HepG2 (cell line): ENCODE measurements around the gene HSD3B7. TPM values are rescaled to one million over a fixed set of nuclear protein-coding genes. Genes with fewer than 3 reads are reported as not detected.

ENCODE experiments used
- BORCS8-MEF2B ChIP-seq: sonication (generic); formaldehyde crosslinking; IDR thresholded peaks from 2 replicates; pipeline ENCODE4 v1.8.0; 2022; ENCODE audit warnings: mild to moderate bottlenecking, missing genetic modification reagents
- CBX5 ChIP-seq: sonication (generic); formaldehyde crosslinking; IDR thresholded peaks from 2 replicates; pipeline ENCODE4 v1.4.0; 2020; ENCODE audit warnings: missing genetic modification reagents, borderline replicate concordance
- FIP1L1 ChIP-seq: fragments of 200-400 bp; formaldehyde crosslinking; IDR thresholded peaks from 2 replicates; pipeline ENCODE4 v1.6.1; 2018; ENCODE audit warnings: low read depth, mild to moderate bottlenecking, low read length, moderate library complexity, borderline replicate concordance; ENCODE audit not compliant: insufficient read depth
- HNF1A ChIP-seq, 2 experiments: sonication (generic) in 1 of 2; formaldehyde crosslinking in 1 of 2; IDR thresholded peaks; 2 replicates each; pipeline versions ENCODE4 v1.4.0 to v1.6.1; 2016 to 2020; ENCODE audit warnings: borderline replicate concordance in 1 of 2, low read depth in 1 of 2, mild to moderate bottlenecking in 1 of 2, missing genetic modification reagents in 1 of 2
- MTF2 ChIP-seq: sonication (generic); formaldehyde crosslinking; IDR thresholded peaks from 2 replicates; pipeline ENCODE4 v1.5.0; 2020; ENCODE audit warnings: missing genetic modification reagents, borderline replicate concordance
- PATZ1 ChIP-seq: sonication (generic); formaldehyde crosslinking; IDR thresholded peaks from 2 replicates; pipeline ENCODE4 v1.4.0; 2020; ENCODE audit warnings: missing genetic modification reagents
- XBP1 ChIP-seq: sonication (generic); formaldehyde crosslinking; IDR thresholded peaks from 2 replicates; pipeline ENCODE4 v1.5.0; 2020; ENCODE audit warnings: missing genetic modification reagents
- ZGPAT ChIP-seq: IDR thresholded peaks from 2 replicates; pipeline ENCODE4 v1.6.1; 2016; ENCODE audit warnings: mild to moderate bottlenecking
- ZMYM3 ChIP-seq: sonication (generic); formaldehyde crosslinking; IDR thresholded peaks from 2 replicates; pipeline ENCODE4 v1.5.1; 2020; ENCODE audit warnings: mild to moderate bottlenecking, missing genetic modification reagents
- ZNF547 ChIP-seq: sonication (generic); formaldehyde crosslinking; IDR thresholded peaks from 2 replicates; pipeline ENCODE4 v1.5.1; 2020; ENCODE audit warnings: mild to moderate bottlenecking, missing genetic modification reagents
- ZNF564 ChIP-seq: sonication (generic); formaldehyde crosslinking; IDR thresholded peaks from 2 replicates; pipeline ENCODE4 v1.8.1; 2023; ENCODE audit warnings: mild to moderate bottlenecking, missing genetic modification reagents
- ZNF709 ChIP-seq: sonication (generic); formaldehyde crosslinking; IDR thresholded peaks from 2 replicates; pipeline ENCODE4 v1.5.0; 2020; ENCODE audit warnings: mild to moderate bottlenecking, missing genetic modification reagents
- ZNF766 ChIP-seq: sonication (generic); formaldehyde crosslinking; IDR thresholded peaks from 2 replicates; pipeline ENCODE4 v1.5.0; 2020; ENCODE audit warnings: missing genetic modification reagents, borderline replicate concordance
- ZNF790 ChIP-seq: sonication (generic); formaldehyde crosslinking; IDR thresholded peaks from 2 replicates; pipeline ENCODE4 v1.8.0; 2022; ENCODE audit warnings: missing genetic modification reagents, mild to moderate bottlenecking, borderline replicate concordance
- ZSCAN31 ChIP-seq: sonication (generic); formaldehyde crosslinking; IDR thresholded peaks from 2 replicates; pipeline ENCODE4 v1.5.0; 2020; ENCODE audit warnings: low read depth, mild to moderate bottlenecking, missing genetic modification reagents
- ZXDC ChIP-seq: sonication (generic); formaldehyde crosslinking; IDR thresholded peaks from 2 replicates; pipeline ENCODE4 v1.5.0; 2020; ENCODE audit warnings: mild to moderate bottlenecking, missing genetic modification reagents
- polyA plus RNA-seq, 8 experiments: library from polyadenylated mRNA; depleted of rRNA in 3 of 8; stranded (reverse) in 7 of 8; unstranded in 1 of 8; fragments of >200 nt; fragmentation: Illumina TruSeq in 4 of 8; extraction: Trizol in 4 of 8; gene quantifications; 2 replicates each; pipeline versions ENCODE4 v1.2.1 to v1.2.3, GENCODE V29; 2011 to 2016; ENCODE audit warnings: low read depth in 4 of 8, missing spikeins in 1 of 8, mixed read lengths in 1 of 8; ENCODE audit not compliant: insufficient read depth in 1 of 8
- total RNA-seq, 5 experiments: library from RNA; depleted of rRNA; stranded (reverse); fragments of >200 nt; fragmentation: Illumina TruSeq; extraction: Trizol; gene quantifications; 2 replicates each; pipeline ENCODE4 v1.2.3, GENCODE V29; 2016; ENCODE audit warnings: low read depth in 1 of 5

Gene HSD3B7
- total and polyA plus RNA-seq, 2 of the 13 experiments (the other 11 are each of a cell fraction or from before 2014, with no cell fraction given): 32.9 to 69.7 TPM

- TF ChIP-seq CBX5 (CRISPR knock-in tag) (peak; percentile 89; the same call in 1 of the 2 replicates), BORCS8-MEF2B (peak; percentile 70), XBP1 (no peak), ZNF790 (CRISPR knock-in tag) (no peak), ZNF766 (CRISPR knock-in tag) (peak; percentile 78; the same call in 1 of the 2 replicates), ZNF709 (CRISPR knock-in tag) (no peak), FIP1L1 (0 out of 2 replicates have a peak, but pooled peaks have one; percentile 30), ZMYM3 (peak; percentile 61), ZSCAN31 (peak; percentile 60; the same call in 1 of the 2 replicates), HNF1A (IDR thresholded peaks at IDR 0.05; ENCODE audit: low read depth) (no peak), HNF1A (CRISPR knock-in tag; IDR thresholded peaks at IDR 0.05; ENCODE audit: borderline replicate concordance) (peak; percentile 58; the same call in 1 of the 2 replicates), ZXDC (CRISPR knock-in tag) (no peak), ZNF547 (CRISPR knock-in tag) (peak; percentile 99), ZGPAT (CRISPR knock-in tag) (peak; percentile 84), ZNF564 (CRISPR knock-in tag) (no peak; the same call in 1 of the 2 replicates), MTF2 (CRISPR knock-in tag) (0 out of 2 replicates have a peak, but pooled peaks have one; percentile 1), PATZ1 (CRISPR knock-in tag) (peak; percentile 90)
Measured at GRCh38 chr16:31032736-31033708, 48.0 kb downstream of the HSD3B7 start, which contains the start of gene STX4 (continued).
